Body of pancreas (tissue), 4 donors: Measurements from ENCODE around the gene ARHGAP15. TPM values are rescaled to one million over a fixed set of nuclear protein-coding genes. Genes with fewer than 3 reads are reported as not detected.

Source experiments
- ATAC-seq: fragments of 150-250 bp; one replicate; pipeline ENCODE4 v1.9.1; 2016
- DNase-seq, 4 donors: peaks; one replicate each; pipeline ENCODE4 v3.0.0-alpha.2; 2019
- H3K27ac ChIP-seq, 4 donors: fragments of 200-600 bp; sonication (generic); 1 replicate in 3 of 4; 2 replicates in 1 of 4; pipeline versions ENCODE4 v1.5.1 to v1.6.1; 2016 to 2019; ENCODE audit warnings: mild to moderate bottlenecking in 1 of 4, mixed read lengths in 1 of 4, moderate library complexity in 1 of 4
- H3K27me3 ChIP-seq, 2 donors: fragments of 200-600 bp; sonication (generic); one replicate each; pipeline ENCODE4 v1.6.0; 2016; ENCODE audit warnings: mild to moderate bottlenecking in 1 of 2
- H3K36me3 ChIP-seq, 2 donors: fragments of 200-600 bp; sonication (generic); replicated peaks in 1 of 2; 2 replicates each; pipeline ENCODE4 v1.5.1; 2016; ENCODE audit warnings: low read depth in 2 of 2; ENCODE audit not compliant: insufficient read depth in 1 of 2
- H3K4me1 ChIP-seq: fragments of 200-600 bp; sonication (generic); one replicate; pipeline ENCODE4 v1.6.0; 2016
- H3K4me3 ChIP-seq, 2 donors: fragments of 200-600 bp; sonication (generic); 1 replicate in 1 of 2; 2 replicates in 1 of 2; pipeline ENCODE4 v1.5.1; 2016 to 2019
- H3K9me3 ChIP-seq, 3 donors: fragments of 200-600 bp; sonication (generic); 1 replicate in 2 of 3; 2 replicates in 1 of 3; pipeline ENCODE4 v1.5.1; 2016
- POLR2A ChIP-seq, 3 donors: fragments of 450-650 bp; IDR thresholded peaks; one replicate each; pipeline ENCODE4 v1.6.1; 2016; ENCODE audit warnings: antibody characterized with exemption in 3 of 3, mild to moderate bottlenecking in 2 of 3
- WGBS, 2 donors: methylation state at CpG; one replicate each; pipeline ENCODE4 v1.1.5; 2017; 5-methylcytosine and 5-hydroxymethylcytosine counted together
- intact Hi-C: fragments of 100-400 bp; cut with DNase I; formaldehyde crosslinking; loops from one replicate; pipeline ENCODE4 v1.15.1; 2023
- total RNA-seq, 2 donors: library from RNA; depleted of rRNA; stranded (reverse); fragments of >200 nt; gene quantifications; one replicate each; pipeline ENCODE4 v1.1.0, GENCODE V29; 2016
- TF ChIP-seq, protein P1 (sequence below), 7 experiments: fragments of 450-650 bp in 4 of 7; fragments of 200-600 bp in 3 of 7; sonication (generic) in 3 of 7; IDR thresholded peaks; one replicate each; pipeline ENCODE4 v1.5.1; 2016 to 2019; ENCODE audit warnings: antibody characterized with exemption in 7 of 7

The ARHGAP15 gene
- total RNA-seq, 2 donors from 2014 or later, result 1.3 TPM; not detected in 1

DNA sequence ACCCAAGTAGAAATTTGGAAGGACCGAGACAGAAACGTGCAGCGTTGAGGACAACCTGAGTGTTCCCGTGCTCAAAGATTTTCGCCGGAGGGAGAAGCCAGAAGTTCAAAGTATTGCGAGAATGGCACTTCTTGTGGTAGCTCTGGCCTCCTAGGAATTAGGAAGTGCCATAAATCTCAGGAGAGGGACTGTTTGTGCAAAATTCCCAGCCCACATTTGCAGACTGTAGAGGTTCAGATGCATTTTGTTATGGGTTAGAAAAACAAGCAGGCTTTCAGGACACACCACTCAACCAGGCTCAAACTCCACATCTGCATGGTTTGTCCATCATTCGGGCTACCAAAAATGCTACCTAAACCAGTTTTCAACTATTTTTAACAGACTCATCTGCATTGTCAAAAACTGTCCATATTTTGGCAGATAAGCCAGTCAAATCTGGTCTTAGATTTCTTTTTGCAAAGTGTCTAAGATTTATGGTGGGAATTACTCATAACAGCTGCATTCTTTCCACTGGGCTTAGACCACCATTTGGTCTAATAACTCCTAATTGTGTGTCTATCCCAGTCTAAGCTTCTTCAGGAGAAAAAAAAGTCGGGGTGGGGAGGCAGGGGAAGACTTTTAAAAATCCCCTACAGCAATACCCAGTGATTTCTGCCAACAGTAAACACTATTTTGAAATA lies 422.9 kb downstream of the ARHGAP15 start:
- H3K4me3 ChIP-seq, result no peak overlapping the region
- no peak overlapping the region for H3K27ac ChIP-seq
- DNase-seq, result no peak
- TF ChIP-seq POLR2A (IDR thresholded peaks at IDR 0.05), result no peak
- TF ChIP-seq, protein P1, sequence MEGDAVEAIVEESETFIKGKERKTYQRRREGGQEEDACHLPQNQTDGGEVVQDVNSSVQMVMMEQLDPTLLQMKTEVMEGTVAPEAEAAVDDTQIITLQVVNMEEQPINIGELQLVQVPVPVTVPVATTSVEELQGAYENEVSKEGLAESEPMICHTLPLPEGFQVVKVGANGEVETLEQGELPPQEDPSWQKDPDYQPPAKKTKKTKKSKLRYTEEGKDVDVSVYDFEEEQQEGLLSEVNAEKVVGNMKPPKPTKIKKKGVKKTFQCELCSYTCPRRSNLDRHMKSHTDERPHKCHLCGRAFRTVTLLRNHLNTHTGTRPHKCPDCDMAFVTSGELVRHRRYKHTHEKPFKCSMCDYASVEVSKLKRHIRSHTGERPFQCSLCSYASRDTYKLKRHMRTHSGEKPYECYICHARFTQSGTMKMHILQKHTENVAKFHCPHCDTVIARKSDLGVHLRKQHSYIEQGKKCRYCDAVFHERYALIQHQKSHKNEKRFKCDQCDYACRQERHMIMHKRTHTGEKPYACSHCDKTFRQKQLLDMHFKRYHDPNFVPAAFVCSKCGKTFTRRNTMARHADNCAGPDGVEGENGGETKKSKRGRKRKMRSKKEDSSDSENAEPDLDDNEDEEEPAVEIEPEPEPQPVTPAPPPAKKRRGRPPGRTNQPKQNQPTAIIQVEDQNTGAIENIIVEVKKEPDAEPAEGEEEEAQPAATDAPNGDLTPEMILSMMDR (IDR thresholded peaks at IDR 0.05), result no peak
- no peaks in the 10 kb centered on the region for H3K27me3 ChIP-seq
- no peaks in the 10 kb centered on the region for H3K4me1 ChIP-seq
- intact Hi-C loops, result no loop called here
- no peaks in the 10 kb centered on the region for H3K9me3 ChIP-seq
- ATAC-seq, result no peak
- no peaks in the 10 kb centered on the region for H3K36me3 ChIP-seq
- WGBS, 2 donors, result 69 to 84% methylated on average over 9 of the region's 9 CpGs

GRCh38 chr2:143553261-143553660 lies 424.0 kb downstream of the ARHGAP15 start:
- H3K27ac ChIP-seq, result no peak overlapping the region
- intact Hi-C loops, result no loop called here
- no peaks in the 10 kb centered on the region for H3K9me3 ChIP-seq
- 89 to 94% methylated on average over 3 of the region's 3 CpGs for WGBS, 2 donors
- H3K4me1 ChIP-seq, result no peaks in the 10 kb centered on the region
- no peaks in the 10 kb centered on the region for H3K36me3 ChIP-seq
- TF ChIP-seq, protein P1 (IDR thresholded peaks at IDR 0.05), result no peak
- TF ChIP-seq POLR2A (IDR thresholded peaks at IDR 0.05), result no peak
- H3K4me3 ChIP-seq, result no peak overlapping the region
- DNase-seq (no peak), ATAC-seq (no peak)
- no peaks in the 10 kb centered on the region for H3K27me3 ChIP-seq

DNA sequence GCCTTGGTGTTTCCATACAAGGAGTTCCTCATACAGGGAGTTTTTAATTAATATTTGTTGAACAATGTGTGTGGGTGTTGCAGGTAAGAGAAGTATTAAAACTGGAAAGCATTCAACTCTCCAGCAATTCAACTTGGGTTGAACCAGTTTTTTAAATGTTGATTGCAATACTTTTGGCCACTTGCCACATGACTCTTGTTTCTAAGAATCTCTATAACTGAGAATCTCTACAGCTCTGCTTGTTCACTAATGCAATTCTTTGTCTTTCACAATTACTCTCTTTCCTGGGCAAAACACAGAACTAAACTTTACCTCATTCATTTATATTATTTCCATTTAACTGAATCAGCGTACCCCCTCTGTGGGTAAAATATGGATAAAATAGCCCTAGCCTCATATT lies 429.4 kb downstream of the ARHGAP15 start:
- intact Hi-C loops, result no loop called here
- no peaks in the 10 kb centered on the region for H3K36me3 ChIP-seq
- H3K4me1 ChIP-seq, result no peaks in the 10 kb centered on the region
- no peak overlapping the region for H3K27ac ChIP-seq
- TF ChIP-seq POLR2A (IDR thresholded peaks at IDR 0.05), result no peak
- TF ChIP-seq, protein P1 (IDR thresholded peaks at IDR 0.05), result no peak
- DNase-seq (no peak), ATAC-seq (no peak)
- H3K9me3 ChIP-seq, result no peaks in the 10 kb centered on the region
- H3K4me3 ChIP-seq, result no peak overlapping the region
- H3K27me3 ChIP-seq, result no peaks in the 10 kb centered on the region
- WGBS, 2 donors, result 93 to 100% methylated on average over 1 of the region's 1 CpG

DNA sequence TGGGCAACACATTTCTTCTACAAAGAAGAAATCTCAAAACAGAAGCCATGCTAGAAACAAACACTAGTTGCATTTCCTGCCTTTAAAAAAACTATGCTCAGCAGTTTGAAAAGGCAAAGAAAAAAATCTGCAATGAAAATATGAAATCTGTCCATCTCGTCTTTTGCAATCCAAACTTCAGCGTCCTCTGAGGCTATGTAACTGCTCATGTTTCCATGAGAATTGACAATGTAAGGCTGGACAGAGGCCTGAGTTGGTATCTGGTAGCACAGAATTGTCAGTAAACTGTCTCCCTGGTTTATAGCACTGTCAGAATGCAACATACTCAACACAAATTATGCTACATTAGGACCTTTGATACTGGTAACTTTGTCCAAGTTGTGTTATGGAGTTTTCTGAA lies 429.9 kb downstream of the ARHGAP15 start:
- 48 to 60% methylated on average over 2 of the region's 2 CpGs for WGBS, 2 donors
- DNase-seq (no peak), ATAC-seq (no peak)
- no peaks in the 10 kb centered on the region for H3K36me3 ChIP-seq
- H3K27me3 ChIP-seq, result no peaks in the 10 kb centered on the region
- H3K27ac ChIP-seq, result no peak overlapping the region
- intact Hi-C loops, result no loop called here
- no peaks in the 10 kb centered on the region for H3K9me3 ChIP-seq
- no peak overlapping the region for H3K4me3 ChIP-seq
- no peaks in the 10 kb centered on the region for H3K4me1 ChIP-seq
- TF ChIP-seq, protein P1 (IDR thresholded peaks at IDR 0.05), result no peak
- TF ChIP-seq POLR2A (IDR thresholded peaks at IDR 0.05), result no peak

DNA sequence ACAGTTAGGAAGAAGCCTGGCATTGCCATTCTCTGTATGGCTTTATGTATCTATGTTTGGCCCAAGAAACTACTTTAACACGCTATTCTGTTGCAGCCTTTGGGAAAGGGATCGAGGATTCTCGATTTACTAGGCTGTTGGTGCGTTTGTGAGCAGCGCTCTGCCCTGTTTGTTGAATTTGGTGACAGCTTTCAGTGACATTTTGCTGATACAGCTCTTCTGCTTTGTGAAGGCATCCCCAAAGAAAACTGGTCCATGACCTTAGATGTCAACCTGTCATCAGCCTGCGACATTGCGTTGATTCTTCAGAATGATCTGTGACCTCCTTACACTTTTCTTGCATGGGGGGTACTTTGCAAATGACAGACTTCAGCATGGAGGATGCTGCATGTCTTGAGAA lies 431.5 kb downstream of the ARHGAP15 start:
- H3K27ac ChIP-seq, result no peak overlapping the region
- no peaks in the 10 kb centered on the region for H3K4me1 ChIP-seq
- intact Hi-C loops, result no loop called here
- DNase-seq (no peak), ATAC-seq (no peak)
- H3K9me3 ChIP-seq, result no peaks in the 10 kb centered on the region
- 91% methylated on average over 7 of the region's 7 CpGs for WGBS, 2 donors
- H3K36me3 ChIP-seq, result no peaks in the 10 kb centered on the region
- no peaks in the 10 kb centered on the region for H3K27me3 ChIP-seq
- TF ChIP-seq, protein P1 (IDR thresholded peaks at IDR 0.05), result no peak
- no peak for TF ChIP-seq POLR2A (IDR thresholded peaks at IDR 0.05)
- H3K4me3 ChIP-seq, result no peak overlapping the region
